Measurements from ENCODE around the gene CLEC16A.

The CLEC16A gene

DNA sequence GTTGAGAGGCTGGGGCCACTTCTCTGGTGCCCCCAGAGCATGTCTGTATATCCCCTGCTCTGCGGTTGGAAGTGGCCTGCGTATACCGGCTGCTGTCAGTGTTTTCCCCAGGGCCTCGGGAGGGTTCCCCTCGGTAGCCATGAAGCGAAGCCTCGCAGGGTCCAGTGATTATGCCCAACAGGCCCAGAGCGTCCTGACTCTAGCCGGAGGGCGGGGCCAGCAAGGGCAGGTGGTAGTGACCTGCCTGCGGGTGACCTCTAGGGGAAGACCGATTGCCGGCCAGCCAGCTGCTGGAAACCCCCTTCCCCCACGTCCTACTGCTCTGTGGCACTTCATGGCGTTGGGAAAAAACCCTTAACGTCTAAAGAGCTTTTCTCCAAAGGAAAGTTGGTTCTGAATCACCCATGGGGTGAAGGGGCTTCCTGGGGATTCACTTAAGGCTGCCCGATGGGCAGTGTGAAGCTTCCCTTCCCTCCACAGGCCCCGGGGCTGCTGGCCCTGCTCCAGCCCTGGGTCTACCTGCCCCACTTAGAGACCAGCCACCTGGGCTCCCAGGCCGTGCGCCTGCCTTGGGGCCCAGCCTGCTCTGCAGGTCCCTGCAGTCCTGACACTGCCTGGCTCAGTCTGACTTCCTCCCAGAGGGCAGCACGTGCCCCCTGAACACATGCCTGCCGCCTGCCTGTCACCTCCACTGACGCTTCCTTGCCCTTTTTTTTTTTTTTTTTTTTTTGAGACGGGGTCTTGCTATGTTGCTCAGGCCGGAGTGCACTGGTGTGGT lies 238.9 kb downstream of the CLEC16A start:
- in situ Hi-C loops (cut with HindIII; ENCODE audit: low pct_unique_long_range_greater_than_20kb, low sequenced_read_pairs): no loop called here
- DNase-seq (ENCODE audit: low read depth in 1 of 2, low spot score in 1 of 2): no peak

GRCh38 chr16:11183951-11184350 lies 239.6 kb downstream of the CLEC16A start:
- in situ Hi-C loops (cut with HindIII; ENCODE audit: low pct_unique_long_range_greater_than_20kb, low sequenced_read_pairs): no loop called here
- no peak for TF ChIP-seq JUND (IDR thresholded peaks at IDR 0.05; ENCODE audit: low read depth)
- DNase-seq (ENCODE audit: low read depth in 1 of 2, low spot score in 1 of 2): no peak

More for the DNA sequence above, 238.9 kb downstream of the CLEC16A start:
- TF ChIP-seq JUND (IDR thresholded peaks at IDR 0.05; ENCODE audit: low read depth): no peak

DNA sequence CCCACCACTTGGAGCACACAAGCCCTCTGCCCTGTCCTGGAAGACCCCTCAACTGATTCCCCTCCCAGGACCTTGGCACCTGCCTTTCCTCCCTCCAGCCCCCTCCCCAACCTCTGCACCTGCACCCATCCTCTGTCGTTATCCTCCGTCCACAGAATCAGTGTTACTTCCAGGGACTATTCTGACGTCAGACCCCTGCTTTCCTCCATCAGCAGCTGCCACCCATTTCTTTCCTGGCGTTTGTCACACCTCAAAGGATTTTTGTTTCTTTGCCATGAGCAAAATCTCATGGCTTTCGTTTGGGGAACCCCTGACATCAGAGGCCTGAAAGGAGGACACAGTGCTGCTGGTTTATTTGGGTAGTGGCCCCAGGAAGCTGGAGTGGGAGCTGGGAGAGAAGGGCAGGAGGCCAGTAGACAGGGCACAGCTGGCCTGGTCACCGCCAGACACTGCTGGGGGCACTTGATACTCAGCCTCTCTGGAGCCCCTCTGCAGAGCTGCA lies 243.2 kb downstream of the CLEC16A start:
- no peak for TF ChIP-seq JUND (IDR thresholded peaks at IDR 0.05; ENCODE audit: low read depth)
- no peak for DNase-seq (ENCODE audit: low read depth in 1 of 2, low spot score in 1 of 2)
- in situ Hi-C loops (cut with HindIII; ENCODE audit: low pct_unique_long_range_greater_than_20kb, low sequenced_read_pairs): no loop called here

- in situ Hi-C loops (cut with HindIII; ENCODE audit: low pct_unique_long_range_greater_than_20kb, low sequenced_read_pairs): no loop called here
- DNase-seq (ENCODE audit: low read depth in 1 of 2, low spot score in 1 of 2): peak; percentile 27 to 32
- no peak for TF ChIP-seq JUND (IDR thresholded peaks at IDR 0.05; ENCODE audit: low read depth)
These were observed 244.7 kb downstream of the CLEC16A start for GRCh38 chr16:11188801-11189740.

- in situ Hi-C loops (cut with HindIII; ENCODE audit: low pct_unique_long_range_greater_than_20kb, low sequenced_read_pairs): no loop called here
- no peak for TF ChIP-seq JUND (IDR thresholded peaks at IDR 0.05; ENCODE audit: low read depth)
- no peak for DNase-seq (ENCODE audit: low read depth in 1 of 2, low spot score in 1 of 2)
These were observed 246.5 kb downstream of the CLEC16A start for GRCh38 chr16:11190588-11191560.

DNA sequence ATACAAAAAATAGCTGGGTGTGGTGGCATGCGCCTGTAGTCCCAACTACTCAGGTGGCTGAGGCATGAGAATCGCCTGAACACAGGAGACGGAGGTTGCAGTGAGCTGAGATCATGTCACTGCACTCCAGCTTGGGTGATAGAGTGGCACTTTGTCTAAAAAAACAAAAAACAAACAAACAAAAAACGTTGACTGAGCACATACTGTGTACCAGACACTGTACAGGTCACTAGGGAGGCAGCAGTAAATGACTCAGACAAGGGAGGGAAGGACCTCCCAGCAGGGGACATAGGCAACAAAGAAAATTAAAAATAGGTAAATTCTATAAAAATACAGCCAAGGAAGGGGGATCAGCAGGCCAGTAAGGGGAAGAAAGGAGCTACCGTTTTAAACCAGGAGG lies 247.3 kb downstream of the CLEC16A start:
- in situ Hi-C loops (cut with HindIII; ENCODE audit: low pct_unique_long_range_greater_than_20kb, low sequenced_read_pairs): no loop called here
- no peak for DNase-seq (ENCODE audit: low read depth in 1 of 2, low spot score in 1 of 2)
- no peak for TF ChIP-seq JUND (IDR thresholded peaks at IDR 0.05; ENCODE audit: low read depth)

DNA sequence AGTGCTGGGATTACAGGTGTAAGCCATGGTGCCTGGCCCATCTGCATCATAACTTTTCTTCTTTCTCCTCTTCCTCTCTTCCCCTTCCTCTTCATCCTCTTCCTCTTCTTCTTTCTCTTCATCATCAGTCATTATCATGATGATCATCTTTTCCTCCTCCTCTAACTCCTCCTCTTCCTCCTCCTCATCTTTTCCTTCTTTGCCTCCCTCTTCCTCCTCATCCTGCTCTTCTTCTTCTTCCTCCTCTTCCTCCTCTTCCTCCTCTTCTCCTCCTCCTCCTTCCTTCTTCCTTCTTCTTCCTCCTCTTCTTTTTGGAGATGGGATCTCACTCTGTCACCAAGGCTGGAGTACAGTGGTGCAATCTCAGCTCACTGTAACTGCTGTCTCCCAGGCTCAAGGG lies 249.1 kb downstream of the CLEC16A start:
- in situ Hi-C loops (cut with HindIII; ENCODE audit: low pct_unique_long_range_greater_than_20kb, low sequenced_read_pairs): no loop called here
- no peak for DNase-seq (ENCODE audit: low read depth in 1 of 2, low spot score in 1 of 2)
- no peak for TF ChIP-seq JUND (IDR thresholded peaks at IDR 0.05; ENCODE audit: low read depth)

DNA sequence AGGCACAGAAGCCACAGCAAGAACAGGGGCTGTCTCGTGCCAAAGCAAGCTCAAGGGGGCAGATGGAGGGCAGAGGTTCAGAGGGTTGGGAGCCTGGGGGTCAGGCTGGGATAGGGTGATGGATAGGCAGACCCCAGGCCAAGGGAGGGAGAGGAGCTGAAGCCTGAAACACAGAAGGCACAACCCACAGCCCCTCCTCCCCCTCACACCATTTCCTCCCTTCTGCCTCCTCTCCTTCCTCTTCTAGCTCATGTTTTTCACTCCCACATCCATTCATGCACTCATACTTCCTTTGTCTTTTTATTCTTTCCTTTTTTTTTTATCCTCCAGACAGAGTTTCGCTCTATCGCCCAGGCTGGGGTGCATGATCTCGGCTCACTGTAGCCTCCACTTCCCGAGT lies 250.5 kb downstream of the CLEC16A start:
- no peak for DNase-seq (ENCODE audit: low read depth in 1 of 2, low spot score in 1 of 2)
- TF ChIP-seq JUND (IDR thresholded peaks at IDR 0.05; ENCODE audit: low read depth): no peak
- in situ Hi-C loops (cut with HindIII; ENCODE audit: low pct_unique_long_range_greater_than_20kb, low sequenced_read_pairs): no loop called here

DNA sequence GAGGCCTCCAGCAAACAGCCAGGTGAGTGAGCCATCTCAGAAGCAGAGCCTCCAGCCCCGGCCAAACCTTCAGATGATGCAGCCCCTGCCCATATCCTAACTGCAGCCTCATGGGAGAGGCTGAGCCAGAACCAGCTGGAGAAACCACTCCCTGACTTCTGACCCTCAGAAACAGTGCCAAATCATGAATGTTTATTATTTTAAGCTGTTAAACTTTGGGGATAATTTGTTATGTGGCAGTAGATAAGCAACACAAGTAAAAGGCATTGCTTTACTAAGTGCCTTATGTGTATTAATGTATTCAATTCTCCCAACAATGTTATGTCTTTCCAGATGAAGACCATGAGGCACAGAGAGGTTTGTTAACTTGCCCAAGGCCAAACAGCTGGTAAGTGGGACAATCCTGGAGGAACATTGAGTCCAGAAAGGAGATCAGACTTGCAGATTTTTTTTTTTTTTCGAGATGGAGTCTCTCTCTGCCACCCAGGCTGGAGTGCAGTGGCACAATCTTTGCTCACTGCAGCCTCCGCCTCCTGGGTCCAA lies 252.0 kb downstream of the CLEC16A start:
- DNase-seq (ENCODE audit: low read depth in 1 of 2, low spot score in 1 of 2): no peak
- no peak for TF ChIP-seq JUND (IDR thresholded peaks at IDR 0.05; ENCODE audit: low read depth)
- in situ Hi-C loops (cut with HindIII; ENCODE audit: low pct_unique_long_range_greater_than_20kb, low sequenced_read_pairs): no loop called here

DNA sequence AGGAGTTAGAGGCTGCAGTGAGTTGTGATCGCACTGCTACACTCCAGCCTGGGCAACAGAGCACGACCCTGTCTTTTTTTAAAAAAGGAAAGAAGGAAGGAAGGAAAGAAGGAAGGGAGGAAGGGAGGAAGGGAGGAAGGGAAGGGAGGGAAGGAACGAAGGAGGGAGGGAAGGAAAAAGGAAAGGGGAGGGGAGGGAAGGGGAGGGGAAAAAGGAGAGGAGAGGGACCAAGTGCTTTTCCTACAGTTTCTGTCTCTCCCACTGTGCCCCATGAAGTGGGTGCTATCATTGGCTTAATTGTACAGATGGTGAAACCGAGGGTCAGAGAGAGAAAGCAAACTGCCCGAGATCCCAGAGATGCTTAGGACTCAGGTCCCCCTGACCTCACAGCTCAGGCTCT lies 254.0 kb downstream of the CLEC16A start:
- no peak for TF ChIP-seq JUND (IDR thresholded peaks at IDR 0.05; ENCODE audit: low read depth)
- no peak for DNase-seq (ENCODE audit: low read depth in 1 of 2, low spot score in 1 of 2)
- in situ Hi-C loops (cut with HindIII; ENCODE audit: low pct_unique_long_range_greater_than_20kb, low sequenced_read_pairs): no loop called here

DNA sequence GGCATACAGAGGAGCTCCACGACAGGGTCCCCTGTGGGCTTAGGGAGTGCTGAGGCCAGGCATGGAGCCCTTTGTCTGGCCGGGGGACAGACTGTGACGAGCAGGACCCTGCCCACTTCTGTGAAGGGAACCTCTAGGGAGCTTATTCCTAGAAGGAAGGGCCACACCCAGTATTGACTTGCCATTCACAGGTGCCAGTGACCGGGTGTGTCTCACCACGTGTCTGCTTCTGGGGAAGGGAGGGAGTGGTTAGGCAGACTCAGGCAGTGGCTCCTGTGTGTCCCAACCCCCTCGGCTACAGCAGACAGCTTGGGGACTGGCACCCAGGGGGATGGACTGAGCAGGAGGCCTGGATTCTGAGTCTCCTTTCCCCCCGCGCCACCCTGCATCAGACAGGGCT lies 254.5 kb downstream of the CLEC16A start:
- TF ChIP-seq JUND (IDR thresholded peaks at IDR 0.05; ENCODE audit: low read depth): no peak
- no peak for DNase-seq (ENCODE audit: low read depth in 1 of 2, low spot score in 1 of 2)

GRCh38 chr16:11200592-11200991 lies 256.2 kb downstream of the CLEC16A start:
- no peak for DNase-seq (ENCODE audit: low read depth in 1 of 2, low spot score in 1 of 2)
- in situ Hi-C loops (cut with HindIII; ENCODE audit: low pct_unique_long_range_greater_than_20kb, low sequenced_read_pairs): no loop called here
- TF ChIP-seq JUND (IDR thresholded peaks at IDR 0.05; ENCODE audit: low read depth): no peak

More for the DNA sequence above, 254.5 kb downstream of the CLEC16A start:
- in situ Hi-C loops (cut with HindIII; ENCODE audit: low pct_unique_long_range_greater_than_20kb, low sequenced_read_pairs): no loop called here
